HepG2 (cell line): ENCODE results near the gene TNKS1BP1. TPM values are rescaled to one million over a fixed set of nuclear protein-coding genes. Genes with fewer than 3 reads are reported as not detected.

Source experiments
- ELF4 ChIP-seq: sonication (generic); formaldehyde crosslinking; IDR thresholded peaks from 2 replicates; pipeline ENCODE4 v1.5.0; 2020; ENCODE audit warnings: missing genetic modification reagents, mild to moderate bottlenecking, moderate library complexity, borderline replicate concordance
- GATAD1 ChIP-seq: IDR thresholded peaks from 2 replicates; pipeline ENCODE4 v1.6.1; 2016; ENCODE audit warnings: missing genetic modification reagents, missing compliant biosample characterization
- HDAC1 ChIP-seq: sonication (generic); formaldehyde crosslinking; IDR thresholded peaks from 2 replicates; pipeline ENCODE4 v1.5.1; 2020; ENCODE audit warnings: mild to moderate bottlenecking, missing genetic modification reagents
- MAF1 ChIP-seq: sonication (generic); formaldehyde crosslinking; IDR thresholded peaks from 2 replicates; pipeline ENCODE4 v1.5.0; 2020; ENCODE audit warnings: missing genetic modification reagents, borderline replicate concordance
- MTF2 ChIP-seq: sonication (generic); formaldehyde crosslinking; IDR thresholded peaks from 2 replicates; pipeline ENCODE4 v1.5.0; 2020; ENCODE audit warnings: missing genetic modification reagents, borderline replicate concordance
- NCOA5 ChIP-seq: sonication (generic); formaldehyde crosslinking; IDR thresholded peaks from 2 replicates; pipeline ENCODE4 v1.4.0; 2020; ENCODE audit warnings: missing genetic modification reagents
- SALL2 ChIP-seq: sonication (generic); formaldehyde crosslinking; IDR thresholded peaks from 2 replicates; pipeline ENCODE4 v1.8.1; 2023; ENCODE audit warnings: mild to moderate bottlenecking, missing genetic modification reagents, inconsistent platforms
- TMF1 ChIP-seq: sonication (generic); formaldehyde crosslinking; IDR thresholded peaks from 2 replicates; pipeline ENCODE4 v1.8.1; 2022; ENCODE audit warnings: low read depth, missing genetic modification reagents
- TSC22D2 ChIP-seq: sonication (generic); formaldehyde crosslinking; IDR thresholded peaks from 2 replicates; pipeline ENCODE4 v1.5.1; 2020; ENCODE audit warnings: missing genetic modification reagents, mild to moderate bottlenecking, borderline replicate concordance
- ZFP37 ChIP-seq: sonication (generic); formaldehyde crosslinking; IDR thresholded peaks from 2 replicates; pipeline ENCODE4 v1.4.0; 2020; ENCODE audit warnings: missing genetic modification reagents, borderline replicate concordance
- ZNF451 ChIP-seq: sonication (generic); formaldehyde crosslinking; IDR thresholded peaks from 2 replicates; pipeline ENCODE4 v1.5.0; 2020; ENCODE audit warnings: mild to moderate bottlenecking, missing genetic modification reagents
- ZNF569 ChIP-seq: sonication (generic); formaldehyde crosslinking; IDR thresholded peaks from 2 replicates; pipeline ENCODE4 v1.5.0; 2020; ENCODE audit warnings: mild to moderate bottlenecking, missing genetic modification reagents, moderate library complexity, borderline replicate concordance
- ZNF879 ChIP-seq: sonication (generic); formaldehyde crosslinking; IDR thresholded peaks from 2 replicates; pipeline ENCODE4 v1.8.1; 2023; ENCODE audit warnings: missing genetic modification reagents
- ZSCAN9 ChIP-seq: IDR thresholded peaks from 2 replicates; pipeline ENCODE4 v1.6.1; 2016; ENCODE audit warnings: borderline replicate concordance
- polyA plus RNA-seq, 8 experiments: library from polyadenylated mRNA; depleted of rRNA in 3 of 8; stranded (reverse) in 7 of 8; unstranded in 1 of 8; fragments of >200 nt; fragmentation: Illumina TruSeq in 4 of 8; extraction: Trizol in 4 of 8; gene quantifications; 2 replicates each; pipeline versions ENCODE4 v1.2.1 to v1.2.3, GENCODE V29; 2011 to 2016; ENCODE audit warnings: low read depth in 4 of 8, missing spikeins in 1 of 8, mixed read lengths in 1 of 8; ENCODE audit not compliant: insufficient read depth in 1 of 8
- total RNA-seq, 5 experiments: library from RNA; depleted of rRNA; stranded (reverse); fragments of >200 nt; fragmentation: Illumina TruSeq; extraction: Trizol; gene quantifications; 2 replicates each; pipeline ENCODE4 v1.2.3, GENCODE V29; 2016; ENCODE audit warnings: low read depth in 1 of 5
- TF ChIP-seq, protein P1 (sequence below): conservative IDR thresholded peaks from 2 replicates; pipeline ENCODE4 v1.6.1; 2018; ENCODE audit warnings: missing genetic modification reagents
- TF ChIP-seq, protein P2 (sequence below): sonication (generic); formaldehyde crosslinking; IDR thresholded peaks from 2 replicates; pipeline ENCODE4 v1.4.0; 2020; ENCODE audit warnings: missing genetic modification reagents, low read depth, mild to moderate bottlenecking, borderline replicate concordance
- TF ChIP-seq, protein P3 (sequence below): sonication (generic); formaldehyde crosslinking; IDR thresholded peaks from 2 replicates; pipeline ENCODE4 v1.4.0; 2020; ENCODE audit warnings: low read depth, mild to moderate bottlenecking, missing genetic modification reagents
- TF ChIP-seq, protein P4 (sequence below): sonication (generic); formaldehyde crosslinking; IDR thresholded peaks from 2 replicates; pipeline ENCODE4 v1.4.0; 2020; ENCODE audit warnings: missing genetic modification reagents
- TF ChIP-seq, protein P5 (sequence below): IDR thresholded peaks from 2 replicates; pipeline ENCODE4 v1.4.0; 2020; ENCODE audit warnings: mild to moderate bottlenecking, missing genetic modification reagents

The TNKS1BP1 gene
- total and polyA plus RNA-seq, 2 of the 13 experiments (the other 11 are each of a cell fraction or from before 2014, with no cell fraction given): 13.7 to 15.0 TPM

DNA sequence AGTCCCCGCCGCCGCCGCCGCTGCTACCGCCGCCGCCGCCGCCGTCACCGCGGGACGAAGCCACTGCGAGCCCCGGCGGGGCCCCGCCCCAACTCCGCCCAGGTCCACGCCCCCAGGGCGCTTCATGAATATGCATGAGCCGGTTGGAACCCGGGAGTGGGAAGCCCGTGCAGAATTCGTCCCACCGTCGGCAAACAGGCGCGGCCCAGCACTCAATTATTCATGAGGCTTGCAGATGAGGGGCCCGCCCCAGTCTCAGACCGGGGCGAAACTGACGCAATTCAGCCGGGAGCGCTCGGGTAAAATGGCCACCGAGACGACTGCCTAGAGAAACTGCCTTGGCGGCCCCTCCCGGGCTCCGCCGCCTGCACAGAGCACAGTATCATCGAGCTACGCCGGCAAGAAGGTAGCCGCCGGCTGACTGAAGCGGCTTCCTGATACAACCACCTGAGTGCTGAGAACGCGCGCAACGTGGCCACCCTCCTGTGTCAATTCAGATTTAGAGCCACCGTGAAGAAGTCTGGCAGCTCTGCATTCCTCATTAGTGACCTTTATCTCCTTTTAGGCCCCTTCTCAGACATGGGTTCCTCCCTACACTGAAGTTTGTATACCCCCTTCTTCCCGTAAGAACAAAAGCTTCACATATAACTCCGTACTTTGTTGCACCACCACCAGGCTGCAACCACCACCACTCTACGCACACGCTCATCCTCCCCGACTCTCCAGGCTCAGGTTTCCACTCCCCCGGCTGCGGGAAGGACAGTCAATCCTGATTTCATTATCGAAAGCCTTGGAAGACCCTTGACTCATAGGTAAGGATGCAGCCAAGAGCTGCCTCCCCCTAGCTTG is at the start of gene TNKS1BP1 (continued):
- TF ChIP-seq MAF1: 0 out of 2 replicates have a peak, but pooled peaks have one; percentile 20
- TF ChIP-seq, protein P1, sequence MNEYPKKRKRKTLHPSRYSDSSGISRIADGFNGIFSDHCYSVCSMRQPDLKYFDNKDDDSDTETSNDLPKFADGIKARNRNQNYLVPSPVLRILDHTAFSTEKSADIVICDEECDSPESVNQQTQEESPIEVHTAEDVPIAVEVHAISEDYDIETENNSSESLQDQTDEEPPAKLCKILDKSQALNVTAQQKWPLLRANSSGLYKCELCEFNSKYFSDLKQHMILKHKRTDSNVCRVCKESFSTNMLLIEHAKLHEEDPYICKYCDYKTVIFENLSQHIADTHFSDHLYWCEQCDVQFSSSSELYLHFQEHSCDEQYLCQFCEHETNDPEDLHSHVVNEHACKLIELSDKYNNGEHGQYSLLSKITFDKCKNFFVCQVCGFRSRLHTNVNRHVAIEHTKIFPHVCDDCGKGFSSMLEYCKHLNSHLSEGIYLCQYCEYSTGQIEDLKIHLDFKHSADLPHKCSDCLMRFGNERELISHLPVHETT (CRISPR knock-in tag): peak; percentile 82; the same call in 1 of the 2 replicates
- TF ChIP-seq, protein P2, sequence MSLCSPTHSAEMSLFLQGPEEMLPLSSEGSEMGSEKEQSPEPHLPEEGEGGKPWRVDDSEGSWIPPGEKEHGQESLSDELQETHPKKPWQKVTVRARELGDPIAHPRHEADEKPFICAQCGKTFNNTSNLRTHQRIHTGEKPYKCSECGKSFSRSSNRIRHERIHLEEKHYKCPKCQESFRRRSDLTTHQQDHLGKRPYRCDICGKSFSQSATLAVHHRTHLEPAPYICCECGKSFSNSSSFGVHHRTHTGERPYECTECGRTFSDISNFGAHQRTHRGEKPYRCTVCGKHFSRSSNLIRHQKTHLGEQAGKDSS (CRISPR knock-in tag): no peak
- TF ChIP-seq NCOA5 (CRISPR knock-in tag): no peak
- TF ChIP-seq SALL2 (CRISPR knock-in tag): 0 out of 2 replicates have a peak, but pooled peaks have one; percentile 52
- no peak; the same call in 1 of the 2 replicates for TF ChIP-seq HDAC1 (CRISPR knock-in tag)
- TF ChIP-seq ZSCAN9 (CRISPR knock-in tag): no peak
- TF ChIP-seq GATAD1 (CRISPR knock-in tag): peak; percentile 13; the same call in 1 of the 2 replicates
- TF ChIP-seq, protein P3, sequence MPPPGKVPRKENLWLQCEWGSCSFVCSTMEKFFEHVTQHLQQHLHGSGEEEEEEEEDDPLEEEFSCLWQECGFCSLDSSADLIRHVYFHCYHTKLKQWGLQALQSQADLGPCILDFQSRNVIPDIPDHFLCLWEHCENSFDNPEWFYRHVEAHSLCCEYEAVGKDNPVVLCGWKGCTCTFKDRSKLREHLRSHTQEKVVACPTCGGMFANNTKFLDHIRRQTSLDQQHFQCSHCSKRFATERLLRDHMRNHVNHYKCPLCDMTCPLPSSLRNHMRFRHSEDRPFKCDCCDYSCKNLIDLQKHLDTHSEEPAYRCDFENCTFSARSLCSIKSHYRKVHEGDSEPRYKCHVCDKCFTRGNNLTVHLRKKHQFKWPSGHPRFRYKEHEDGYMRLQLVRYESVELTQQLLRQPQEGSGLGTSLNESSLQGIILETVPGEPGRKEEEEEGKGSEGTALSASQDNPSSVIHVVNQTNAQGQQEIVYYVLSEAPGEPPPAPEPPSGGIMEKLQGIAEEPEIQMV (CRISPR knock-in tag): no peak
- no peak for TF ChIP-seq ZNF879 (CRISPR knock-in tag)
- TF ChIP-seq ZNF451 (CRISPR knock-in tag): no peak
- TF ChIP-seq TSC22D2: no peak
- no peak for TF ChIP-seq MTF2
- TF ChIP-seq ZNF569 (CRISPR knock-in tag): no peak
- TF ChIP-seq TMF1 (CRISPR knock-in tag): no peak
- TF ChIP-seq, protein P4, sequence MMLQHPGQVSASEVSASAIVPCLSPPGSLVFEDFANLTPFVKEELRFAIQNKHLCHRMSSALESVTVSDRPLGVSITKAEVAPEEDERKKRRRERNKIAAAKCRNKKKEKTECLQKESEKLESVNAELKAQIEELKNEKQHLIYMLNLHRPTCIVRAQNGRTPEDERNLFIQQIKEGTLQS (CRISPR knock-in tag): no peak
- no peak for TF ChIP-seq ELF4 (CRISPR knock-in tag)
- TF ChIP-seq, protein P5, sequence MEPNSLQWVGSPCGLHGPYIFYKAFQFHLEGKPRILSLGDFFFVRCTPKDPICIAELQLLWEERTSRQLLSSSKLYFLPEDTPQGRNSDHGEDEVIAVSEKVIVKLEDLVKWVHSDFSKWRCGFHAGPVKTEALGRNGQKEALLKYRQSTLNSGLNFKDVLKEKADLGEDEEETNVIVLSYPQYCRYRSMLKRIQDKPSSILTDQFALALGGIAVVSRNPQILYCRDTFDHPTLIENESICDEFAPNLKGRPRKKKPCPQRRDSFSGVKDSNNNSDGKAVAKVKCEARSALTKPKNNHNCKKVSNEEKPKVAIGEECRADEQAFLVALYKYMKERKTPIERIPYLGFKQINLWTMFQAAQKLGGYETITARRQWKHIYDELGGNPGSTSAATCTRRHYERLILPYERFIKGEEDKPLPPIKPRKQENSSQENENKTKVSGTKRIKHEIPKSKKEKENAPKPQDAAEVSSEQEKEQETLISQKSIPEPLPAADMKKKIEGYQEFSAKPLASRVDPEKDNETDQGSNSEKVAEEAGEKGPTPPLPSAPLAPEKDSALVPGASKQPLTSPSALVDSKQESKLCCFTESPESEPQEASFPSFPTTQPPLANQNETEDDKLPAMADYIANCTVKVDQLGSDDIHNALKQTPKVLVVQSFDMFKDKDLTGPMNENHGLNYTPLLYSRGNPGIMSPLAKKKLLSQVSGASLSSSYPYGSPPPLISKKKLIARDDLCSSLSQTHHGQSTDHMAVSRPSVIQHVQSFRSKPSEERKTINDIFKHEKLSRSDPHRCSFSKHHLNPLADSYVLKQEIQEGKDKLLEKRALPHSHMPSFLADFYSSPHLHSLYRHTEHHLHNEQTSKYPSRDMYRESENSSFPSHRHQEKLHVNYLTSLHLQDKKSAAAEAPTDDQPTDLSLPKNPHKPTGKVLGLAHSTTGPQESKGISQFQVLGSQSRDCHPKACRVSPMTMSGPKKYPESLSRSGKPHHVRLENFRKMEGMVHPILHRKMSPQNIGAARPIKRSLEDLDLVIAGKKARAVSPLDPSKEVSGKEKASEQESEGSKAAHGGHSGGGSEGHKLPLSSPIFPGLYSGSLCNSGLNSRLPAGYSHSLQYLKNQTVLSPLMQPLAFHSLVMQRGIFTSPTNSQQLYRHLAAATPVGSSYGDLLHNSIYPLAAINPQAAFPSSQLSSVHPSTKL (CRISPR knock-in tag): peak; percentile 7; the same call in 1 of the 2 replicates
- no peak for TF ChIP-seq ZFP37 (CRISPR knock-in tag)
